Fibroblast of villous mesenchyme (primary cell): ENCODE measurements around the gene SYTL3. TPM values are rescaled to one million over a fixed set of nuclear protein-coding genes. Genes with fewer than 3 reads are reported as not detected.
"Not testable (repeated sequence)": the region's sequence is repeated elsewhere in the genome, so short reads cannot be mapped to it uniquely, and the experiment has no call there.

ENCODE experiments used
- DNase-seq: peaks from one replicate; pipeline ENCODE4 v3.0.0-alpha.2; 2010; ENCODE audit warnings: low read depth
- H3K4me3 ChIP-seq: 2 replicates; pipeline ENCODE4 v1.5.1; 2011; ENCODE audit warnings: low read depth, mild to moderate bottlenecking, low read length
- CTCF ChIP-seq: IDR thresholded peaks from 2 replicates; pipeline ENCODE4 v1.5.1; 2012; ENCODE audit warnings: low read depth, mild to moderate bottlenecking, low read length; ENCODE audit not compliant: insufficient read depth
- total RNA-seq: library from RNA; depleted of rRNA; stranded (reverse); fragments of >200 nt; gene quantifications from 2 replicates; pipeline ENCODE4 v1.2.3, GENCODE V29; 2012

SYTL3 gene
- total RNA-seq, 1 donor, result 1.7 TPM

- peak overlapping the region; percentile 94 for H3K4me3 ChIP-seq
- DNase-seq, result no peak
Measured at GRCh38 chr6:158645064-158646022, 4.5 kb upstream of the SYTL3 start.

GRCh38 chr6:158646023-158646910, 3.6 kb upstream of the SYTL3 start:
- H3K4me3 ChIP-seq, result no peak overlapping the region
- TF ChIP-seq CTCF, result no peak
- no peak for DNase-seq

More at GRCh38 chr6:158645064-158646022, 4.5 kb upstream of the SYTL3 start:
- no peak for TF ChIP-seq CTCF

- TF ChIP-seq CTCF, result no peak
- H3K4me3 ChIP-seq, result no peak overlapping the region
- no peak for DNase-seq
Measured at GRCh38 chr6:158647501-158647900, 2.4 kb upstream of the SYTL3 start.

GRCh38 chr6:158648682-158649131, 1.1 kb upstream of the SYTL3 start:
- peak; percentile 91 for DNase-seq
- no peak overlapping the region for H3K4me3 ChIP-seq
- TF ChIP-seq CTCF, result no peak

- not testable (repeated sequence) for H3K4me3 ChIP-seq, DNase-seq
Measured at GRCh38 chr6:158651981-158652737, 2.3 kb downstream of the SYTL3 start.

GRCh38 chr6:158653577-158654354, 3.9 kb downstream of the SYTL3 start:
- TF ChIP-seq CTCF, result no peak
- DNase-seq, result no peak
- H3K4me3 ChIP-seq, result no peak overlapping the region
